ENCODE measurements around the gene C12orf43. TPM values are rescaled to one million over a fixed set of nuclear protein-coding genes. Genes with fewer than 3 reads are reported as not detected.

C12orf43 gene
- total RNA-seq, 1 experiment from 2014 or later, result 11.3 TPM

Other genes with a start within 250 kb of the C12orf43 start
- gene SPPL3, start 112.1 kb downstream of the C12orf43 start, total RNA-seq (2014; rRNA removed; shearing (Covaris generic)), result 7.1 and 8.4 TPM in 2 replicates
- not detected in 2 replicates for gene HNF1A, start 37.9 kb downstream of the C12orf43 start, total RNA-seq (2014; rRNA removed; shearing (Covaris generic))
- gene OASL, start 22.8 kb upstream of the C12orf43 start, total RNA-seq (2014; rRNA removed; shearing (Covaris generic)), result 2.9 and 3.0 TPM in 2 replicates
- 4.8 and 5.0 TPM in 2 replicates for gene P2RX7, start 116.4 kb upstream of the C12orf43 start, total RNA-seq (2014; rRNA removed; shearing (Covaris generic))
- gene P2RX4, start 193.6 kb upstream of the C12orf43 start, total RNA-seq (2014; rRNA removed; shearing (Covaris generic)), result 8.9 and 10.1 TPM in 2 replicates